GM12891 (cell line): ENCODE results near the gene FBXO34.

Experiments used
- POLR2A ChIP-seq: IDR thresholded peaks from 2 replicates; pipeline ENCODE4 v1.6.1; 2011; ENCODE audit warnings: low read depth, low read length, control low read depth
- POLR2AphosphoS5 ChIP-seq: IDR thresholded peaks from 2 replicates; pipeline ENCODE4 v1.6.1; 2011; ENCODE audit warnings: low read depth, low read length, control low read depth

- no peak for TF ChIP-seq POLR2A
- no peak for TF ChIP-seq POLR2AphosphoS5
Observed at GRCh38 chr14:55327179-55327578, 56.0 kb downstream of the FBXO34 start.
